Endothelial cell of umbilical vein (primary cell): Measurements from ENCODE around the gene TMEM97. TPM values are rescaled to one million over a fixed set of nuclear protein-coding genes. Genes with fewer than 3 reads are reported as not detected.

Experiments
- BruUV-seq: library from RNA; stranded (reverse); fragments of 400-500 nt; replicated peaks from 2 replicates; lab custom pipeline; 2021; lab: Mats Ljungman, UMichigan
- CTCF ChIA-PET: fragments of 300-600, 350-600 bp; sonication (Branson Sonifier 250); formaldehyde crosslinking; loops from one replicate; lab custom pipeline; 2021; ENCODE audit warnings: antibody characterized with exemption, inconsistent platforms; lab: Charles Lee
- POLR2A ChIA-PET: fragments of 300-600, 350-600 bp; sonication (Branson Sonifier 250); formaldehyde crosslinking; loops from one replicate; lab custom pipeline; 2021; ENCODE audit warnings: antibody characterized with exemption, inconsistent platforms; lab: Charles Lee
- DNase-seq: peaks from one replicate; pipeline ENCODE4 v3.0.0-alpha.2; 2011; ENCODE audit warnings: low read depth, low spot score
- FAIRE-seq: peaks from 2 replicates; lab custom pipeline; 2011; peaks lifted over from hg19 to GRCh38; lab: Jason Lieb, UNC
- H2AFZ ChIP-seq: 2 replicates; pipeline ENCODE4 v1.6.0; 2012; ENCODE audit warnings: low read depth, low read length, control low read depth, inconsistent platforms
- H3K27ac ChIP-seq: 2 replicates; pipeline ENCODE4 v1.5.1; 2011; ENCODE audit warnings: low read depth, mild to moderate bottlenecking, control low read depth, low read length, moderate library complexity; ENCODE audit not compliant: insufficient read depth
- H3K27me3 ChIP-seq, 2 experiments: 2 replicates each; pipeline versions ENCODE4 v1.6.0 to v1.6.1; 2011; ENCODE audit warnings: low read length in 2 of 2, mixed read lengths in 1 of 2; ENCODE audit not compliant: control insufficient read depth in 2 of 2, insufficient read depth in 2 of 2
- H3K36me3 ChIP-seq, 2 experiments: 2 replicates in 1 of 2; 3 replicates in 1 of 2; pipeline ENCODE4 v1.5.1; 2011; ENCODE audit warnings: low read length in 2 of 2, mild to moderate bottlenecking in 1 of 2, moderate library complexity in 1 of 2; ENCODE audit not compliant: control insufficient read depth in 2 of 2, insufficient read depth in 2 of 2; ENCODE audit errors: extremely low read depth in 1 of 2
- H3K4me1 ChIP-seq: 3 replicates; pipeline ENCODE4 v1.5.1; 2011; ENCODE audit warnings: mild to moderate bottlenecking, low read length; ENCODE audit not compliant: control insufficient read depth, insufficient read depth; ENCODE audit errors: extremely low read depth
- H3K4me2 ChIP-seq: 2 replicates; pipeline ENCODE4 v1.6.1; 2011; ENCODE audit warnings: low read length, control low read depth, mixed read lengths; ENCODE audit not compliant: insufficient read depth
- H3K4me3 ChIP-seq, 3 experiments: fragments of 200-600 bp in 1 of 3; sonication (generic), shearing (Covaris generic) in 1 of 3; replicated peaks in 1 of 3; 2 replicates each; pipeline ENCODE4 v1.5.1; 2011 to 2016; ENCODE audit warnings: control low read depth in 3 of 3, low read length in 3 of 3, mild to moderate bottlenecking in 2 of 3, inconsistent platforms in 1 of 3, low read depth in 1 of 3, moderate library complexity in 1 of 3; ENCODE audit not compliant: insufficient read depth in 1 of 3
- H3K79me2 ChIP-seq: 2 replicates; pipeline ENCODE4 v1.6.0; 2012; ENCODE audit warnings: low read length, inconsistent platforms; ENCODE audit not compliant: control insufficient read depth, insufficient read depth
- H3K9ac ChIP-seq: replicated peaks from 2 replicates; pipeline ENCODE3; 2011; ENCODE audit warnings: low read length, control low read depth; ENCODE audit not compliant: insufficient read depth; ENCODE audit errors: extremely low read depth
- H3K9me1 ChIP-seq: replicated peaks from 3 replicates; pipeline ENCODE4 v1.6.0; 2011; ENCODE audit warnings: mild to moderate bottlenecking, low read length; ENCODE audit not compliant: control insufficient read depth, insufficient read depth; ENCODE audit errors: extremely low read depth
- H3K9me3 ChIP-seq: replicated peaks from 2 replicates; pipeline ENCODE4 v1.5.1; 2012; ENCODE audit warnings: low read length, inconsistent platforms; ENCODE audit not compliant: control insufficient read depth, insufficient read depth
- H4K20me1 ChIP-seq: replicated peaks from 2 replicates; pipeline ENCODE3; 2011; ENCODE audit warnings: mild to moderate bottlenecking, low read length; ENCODE audit not compliant: control insufficient read depth, insufficient read depth; ENCODE audit errors: extremely low read depth
- EZH2 ChIP-seq: IDR thresholded peaks from 2 replicates; pipeline ENCODE4 v1.6.1; 2012; ENCODE audit warnings: borderline replicate concordance, low read depth, mild to moderate bottlenecking, moderate library complexity, low read length, inconsistent platforms; ENCODE audit not compliant: severe bottlenecking
- GATA2 ChIP-seq: IDR thresholded peaks from 2 replicates; pipeline ENCODE4 v1.7.0; 2011; ENCODE audit warnings: low read depth, mild to moderate bottlenecking, moderate library complexity, mixed read lengths, low read length; ENCODE audit not compliant: insufficient read length, insufficient read depth
- JUN ChIP-seq: IDR thresholded peaks from 2 replicates; pipeline ENCODE4 v1.6.1; 2011; ENCODE audit warnings: borderline replicate concordance, low read depth; ENCODE audit not compliant: insufficient read length, insufficient read depth
- MAX ChIP-seq: IDR thresholded peaks from 2 replicates; pipeline ENCODE4 v1.6.1; 2011; ENCODE audit not compliant: insufficient read depth, insufficient read length
- MYC ChIP-seq: IDR thresholded peaks from one replicate; pipeline ENCODE4 v1.6.1; 2011; ENCODE audit warnings: mild to moderate bottlenecking, low read depth, low read length
- POLR2A ChIP-seq: IDR thresholded peaks from 2 replicates; pipeline ENCODE4 v1.6.1; 2012; ENCODE audit warnings: low read depth, mild to moderate bottlenecking, control low read depth, low read length
- POLR2AphosphoS5 ChIP-seq: IDR thresholded peaks from 2 replicates; pipeline ENCODE4 v1.6.1; 2012; ENCODE audit warnings: low read depth, mild to moderate bottlenecking, control low read depth, low read length, moderate library complexity; ENCODE audit not compliant: insufficient read depth
- dilution Hi-C: fragments of 300-500 bp; cut with MboI; formaldehyde crosslinking; loops from one replicate; pipeline ENCODE4 v1.15.0; 2019; ENCODE audit warnings: low sequenced_read_pairs; ENCODE audit not compliant: extremely low pct_ligation_motif_present
- intact Hi-C: fragments of 100-400 bp; cut with micrococcal nuclease; formaldehyde crosslinking; loops from one replicate; pipeline ENCODE4 v1.10.0; 2022
- polyA plus RNA-seq, 4 experiments: library from polyadenylated mRNA; depleted of rRNA in 3 of 4; stranded (reverse) in 3 of 4; unstranded in 1 of 4; fragments of >200 nt; gene quantifications; 2 replicates each; pipeline versions ENCODE4 v1.2.1 to v1.2.3, GENCODE V29; 2011 to 2012; ENCODE audit warnings: missing spikeins in 1 of 4
- total RNA-seq: library from RNA; stranded (reverse); gene quantifications from 2 replicates; pipeline ENCODE4 v1.2.3, GENCODE V29; 2021

The TMEM97 gene
- total and polyA plus RNA-seq, 2 donors (not counting 3 experiments of a cell fraction or from before 2014, with no cell fraction given), result 27.0 to 43.5 TPM

- dilution Hi-C loops, result no loop called here
- Histone ChIP-seq H3K36me3 (no peaks in the 10 kb centered on the region), H3K9ac (no peak overlapping the region), H3K27me3 (peaks cover 2 to 7% of the 10 kb centered on the region in 2 experiments), H4K20me1 (no peaks in the 10 kb centered on the region), H2AFZ (no peak overlapping the region), H3K27ac (no peak overlapping the region), H3K4me2 (no peak overlapping the region), H3K4me1 (no peaks in the 10 kb centered on the region), H3K9me1 (no peaks in the 10 kb centered on the region), H3K9me3 (no peaks in the 10 kb centered on the region), H3K79me2 (no peaks in the 10 kb centered on the region), H3K4me3 (no peak overlapping the region)
- TF ChIP-seq JUN (no peak), MAX (no peak), GATA2 (no peak), MYC (no peak), POLR2A (no peak), POLR2AphosphoS5 (no peak), EZH2 (no peak)
- POLR2A ChIA-PET, result no interaction called here
- no TSS peak for BruUV-seq
- FAIRE-seq (no peak), DNase-seq (no peak)
- intact Hi-C loops, result no loop called here
- CTCF ChIA-PET, result no interaction called here
These were observed 23.1 kb upstream of the TMEM97 start for GRCh38 chr17:28295677-28296578.

- no peaks in the 10 kb centered on the region for H3K9me1 ChIP-seq
- no peak for TF ChIP-seq MYC
- CTCF ChIA-PET, result no interaction called here
- no peak overlapping the region for H3K27ac ChIP-seq
- H2AFZ ChIP-seq, result no peak overlapping the region
- no peak for FAIRE-seq
- dilution Hi-C loops, result no loop called here
- no peak overlapping the region for H3K4me2 ChIP-seq
- intact Hi-C loops, result no loop called here
- no peak overlapping the region for H3K9ac ChIP-seq
- H3K9me3 ChIP-seq, result no peaks in the 10 kb centered on the region
- POLR2A ChIA-PET, result no interaction called here
- H3K4me1 ChIP-seq, result no peaks in the 10 kb centered on the region
- no peak for DNase-seq
- H4K20me1 ChIP-seq, result no peaks in the 10 kb centered on the region
- no peaks in the 10 kb centered on the region for H3K36me3 ChIP-seq
- H3K4me3 ChIP-seq, result no peak overlapping the region
- H3K79me2 ChIP-seq, result no peaks in the 10 kb centered on the region
- BruUV-seq, result no TSS peak
- peaks cover 0 to 2% of the 10 kb centered on the region in 2 experiments for H3K27me3 ChIP-seq
These were observed 20.6 kb upstream of the TMEM97 start for GRCh38 chr17:28298449-28298848.
